HG03135 (cell line): ENCODE measurements around the gene SEC31B.

Experiments used
- ATAC-seq: cut with Tn5 transposase; IDR thresholded peaks from one replicate; pipeline ENCODE4 v1.9.1; 2021; ENCODE audit warnings: mild to moderate bottlenecking, moderate library complexity; ENCODE audit not compliant: unreplicated experiment

The SEC31B gene

DNA sequence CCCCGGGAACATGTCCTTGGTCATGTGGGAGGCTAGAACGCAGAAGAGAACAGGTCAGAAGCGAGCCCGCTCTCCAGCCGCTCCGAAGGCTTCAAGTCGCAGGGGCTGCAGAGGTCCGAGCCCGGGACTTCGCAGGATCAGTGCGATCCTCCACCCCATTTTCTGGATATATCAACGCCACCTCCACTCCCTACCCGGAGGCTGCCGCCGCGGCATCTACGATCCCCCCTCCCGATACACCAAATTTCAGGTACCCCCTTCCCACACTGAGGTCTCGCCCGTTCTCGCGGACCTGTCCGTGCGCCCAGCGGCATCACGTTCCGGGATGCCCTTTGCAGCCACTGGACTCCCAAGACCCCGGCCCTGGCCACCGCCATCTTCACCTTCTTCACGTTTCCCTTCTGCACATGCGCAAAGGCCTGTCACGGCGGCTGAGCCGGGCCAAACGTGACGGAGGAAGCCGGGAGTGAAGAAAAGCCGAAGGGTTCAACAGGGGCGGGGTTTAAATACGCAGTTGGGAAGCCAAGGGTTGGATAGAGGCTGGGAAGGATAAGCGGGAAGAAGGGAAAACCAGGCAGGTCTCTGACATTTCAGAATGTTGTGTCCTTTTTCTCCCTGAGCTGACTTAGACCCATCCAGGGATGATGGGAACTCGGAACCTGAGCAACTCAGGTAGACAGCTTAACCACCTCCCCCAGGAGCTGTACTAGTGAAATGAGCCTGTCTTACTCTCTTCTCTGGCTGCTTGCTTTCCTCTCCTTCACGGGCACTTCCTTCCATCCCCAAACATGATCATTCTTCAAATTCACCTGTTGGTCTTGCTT, 10.0 kb upstream of the SEC31B start, which contains the start of gene NDUFB8:
Gene NDUFB8 (minus strand): TSS at position 397 of the 824 bp plus-strand sequence. CDS start 20 bp downstream, at position 377.
- ATAC-seq, result peak; percentile 61

DNA sequence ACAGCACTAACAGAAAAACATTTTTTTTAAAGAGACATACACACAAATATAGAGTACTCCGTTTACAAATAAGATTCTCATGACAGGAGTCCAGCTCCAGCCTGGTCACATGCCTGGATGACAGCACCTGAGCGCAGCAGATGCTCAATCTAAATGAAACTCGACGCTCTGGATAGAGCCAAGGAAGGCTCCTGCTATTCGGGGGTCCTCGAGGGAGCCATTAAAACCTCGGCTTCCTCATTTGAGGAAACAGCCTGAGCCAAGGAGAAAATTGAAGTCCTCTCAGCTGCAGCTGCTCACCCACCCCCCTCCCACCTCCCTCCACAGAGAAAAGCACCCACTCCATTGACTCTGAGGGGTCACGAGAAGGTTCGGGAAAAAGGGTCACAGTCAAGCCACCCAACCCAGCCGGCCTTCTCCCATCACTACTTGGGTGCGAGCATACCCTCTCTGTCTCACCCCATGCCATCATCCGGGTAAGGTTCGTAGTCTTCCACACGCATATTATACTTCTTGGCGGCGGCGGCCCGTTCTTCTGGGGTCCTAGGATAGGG, 9.3 kb upstream of the SEC31B start:
- ATAC-seq, result peak; percentile 30

DNA sequence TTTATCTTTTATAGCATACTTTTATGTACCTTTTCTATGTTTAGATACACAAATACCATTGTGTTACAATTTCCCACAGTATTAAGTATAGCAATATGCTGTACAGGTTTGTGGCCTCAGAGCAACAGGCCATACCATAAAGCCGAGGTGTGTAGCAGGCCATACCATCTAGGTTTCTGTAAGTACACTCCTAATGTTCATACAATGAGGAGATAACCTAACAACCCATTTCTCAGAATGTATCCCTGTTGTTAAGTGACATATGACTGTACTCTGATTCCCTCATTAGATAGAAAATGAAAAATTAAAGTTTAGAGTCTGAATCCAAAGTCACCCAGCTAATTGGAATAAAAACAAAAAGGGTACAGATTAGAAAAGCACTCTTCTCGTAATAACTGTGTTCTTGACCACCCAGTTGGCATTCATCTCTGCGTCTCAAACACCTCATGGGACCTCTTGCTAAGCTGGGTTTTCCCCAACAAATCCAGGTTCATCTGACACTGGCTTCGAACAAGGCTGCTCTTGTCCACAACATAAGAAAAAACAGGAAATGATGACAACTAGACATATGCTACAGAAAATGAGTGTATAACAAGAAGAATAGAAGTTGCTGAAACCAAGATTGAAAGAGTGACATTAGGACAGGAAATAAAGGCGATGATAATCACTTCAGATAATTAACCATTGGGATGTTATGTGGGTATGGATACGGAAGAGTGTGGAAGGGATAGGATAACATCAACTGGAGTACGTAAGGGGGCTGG, 8.6 kb upstream of the SEC31B start:
- ATAC-seq, result no peak

DNA sequence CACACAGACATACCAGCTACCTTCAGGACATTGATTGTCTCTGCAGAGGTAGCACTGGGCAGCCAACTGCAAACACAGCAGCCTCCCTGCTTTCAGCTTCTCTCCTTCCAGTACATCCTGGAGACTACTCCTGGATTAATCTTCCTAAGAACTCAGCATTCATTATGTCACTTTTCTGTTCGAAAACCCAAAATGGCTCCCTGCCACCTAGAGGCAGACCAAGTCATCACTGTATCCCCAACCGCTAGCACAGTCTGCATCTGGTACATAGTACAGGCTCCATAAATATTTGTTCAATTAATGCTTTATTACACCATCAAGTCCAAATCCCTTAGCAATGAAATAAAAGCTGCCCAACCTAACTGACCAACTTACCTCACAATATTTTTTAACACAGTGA, 5.0 kb upstream of the SEC31B start:
- no peak for ATAC-seq

DNA sequence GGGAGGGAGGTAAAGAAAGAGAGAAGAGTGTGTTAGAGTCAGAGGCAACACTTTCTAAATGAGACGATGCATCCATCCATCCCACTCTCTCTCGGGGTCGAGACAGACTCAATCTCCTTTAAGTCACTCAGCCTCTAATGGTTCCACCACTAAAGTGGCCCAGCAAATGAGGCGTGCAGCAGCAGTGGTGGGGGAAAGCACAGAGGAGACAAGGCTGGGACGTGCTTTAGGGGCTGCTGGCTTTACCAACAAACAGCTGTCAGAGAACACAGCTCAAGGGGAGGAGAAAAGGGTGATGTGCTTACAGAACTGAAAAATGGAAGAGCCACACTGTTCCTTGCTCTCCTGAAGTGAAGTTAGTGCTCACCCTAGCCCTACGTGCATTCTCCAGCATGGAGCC, 4.5 kb upstream of the SEC31B start:
- ATAC-seq, result no peak

DNA sequence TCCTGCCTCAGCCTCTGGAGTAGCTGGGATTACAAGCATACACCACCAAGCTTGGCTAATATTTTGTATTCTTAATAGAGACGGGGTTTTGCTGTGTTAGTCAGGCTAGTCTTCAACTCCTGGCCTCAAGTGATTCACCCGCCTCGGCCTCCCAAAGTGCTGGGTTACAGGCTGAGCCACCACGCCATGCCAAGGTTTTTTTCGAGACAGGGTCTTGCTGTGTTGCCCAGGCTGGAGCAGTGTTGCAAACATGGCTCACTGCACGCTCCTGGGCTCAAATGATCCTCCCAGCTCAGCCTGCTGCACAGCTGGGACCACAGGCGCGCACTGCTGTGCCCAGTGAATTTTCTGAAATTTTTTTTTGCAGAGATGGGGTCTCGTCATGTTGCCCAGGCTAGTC, 3.3 kb upstream of the SEC31B start:
- no peak for ATAC-seq

DNA sequence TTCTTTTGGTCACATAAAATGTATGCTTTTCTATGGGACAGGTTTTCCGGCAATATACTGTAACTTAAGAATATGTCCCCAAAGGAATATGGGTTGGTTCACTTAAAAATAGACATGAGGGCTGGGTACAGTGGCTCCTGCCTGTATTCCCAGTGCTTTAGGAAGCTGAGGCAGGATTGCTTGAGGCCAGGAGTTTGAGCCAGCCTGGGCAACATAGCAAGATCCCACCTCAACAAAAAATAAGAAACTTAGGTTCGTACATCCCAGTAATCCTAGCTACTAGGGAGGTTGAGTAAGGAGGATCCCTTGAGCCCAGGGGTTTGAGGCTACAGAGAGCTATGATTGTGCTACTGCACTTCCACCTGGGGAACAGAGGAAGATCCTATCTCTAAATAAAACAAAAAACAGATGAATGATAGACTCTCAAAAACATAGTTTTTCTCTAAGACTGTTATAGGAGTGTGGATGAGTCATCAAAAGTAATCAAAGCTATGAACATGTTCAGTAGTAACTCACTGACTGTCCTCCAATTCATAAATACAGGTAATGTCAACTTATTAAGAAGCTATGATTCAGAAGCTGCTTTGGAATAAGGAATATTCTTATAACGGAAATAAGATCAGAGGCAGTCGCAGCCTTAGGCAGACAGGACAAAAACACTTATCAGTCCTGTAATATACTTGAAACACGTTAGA, 2.6 kb upstream of the SEC31B start:
- ATAC-seq, result no peak

DNA sequence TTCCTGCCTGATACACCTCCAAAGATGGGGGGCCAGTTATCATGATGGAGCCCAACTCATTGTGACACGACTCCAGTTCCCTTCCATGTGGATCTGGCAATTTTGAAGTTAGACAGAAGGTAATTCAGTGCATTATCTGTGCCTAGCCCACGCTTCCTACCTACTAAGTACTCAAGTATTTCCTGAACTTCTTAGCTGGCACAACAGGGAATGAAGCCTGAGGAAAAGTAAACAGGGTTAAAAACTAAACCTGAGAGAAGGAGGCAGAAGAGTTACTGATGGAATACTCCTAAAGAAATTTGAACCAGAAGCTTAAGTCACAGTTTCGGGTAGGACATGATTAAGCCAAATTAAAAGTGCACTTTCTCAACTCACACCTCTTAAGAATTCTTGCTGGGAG, 1.1 kb upstream of the SEC31B start:
- ATAC-seq, result no peak

DNA sequence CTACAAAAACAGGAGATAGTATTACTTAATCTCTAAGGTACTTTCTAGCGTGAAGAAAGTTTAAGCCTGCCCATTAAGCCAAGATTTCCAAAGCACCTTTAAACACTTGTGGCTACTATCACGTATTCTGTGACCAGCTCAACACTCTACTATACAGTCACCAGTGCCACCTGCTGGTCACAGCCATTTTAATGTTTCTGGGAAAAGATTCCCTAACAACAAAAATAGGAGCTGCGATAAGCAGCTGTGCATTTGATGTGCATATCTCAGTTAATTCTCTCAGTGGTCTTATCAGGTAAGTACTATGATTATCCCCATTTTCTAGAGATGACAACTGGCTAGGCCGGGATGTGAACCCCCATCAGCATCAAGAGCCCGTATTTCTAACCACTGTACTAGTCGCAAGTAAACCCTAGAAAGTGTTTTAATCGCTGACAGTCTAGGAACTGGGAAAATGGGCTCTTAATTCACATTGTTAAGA, 860 bp downstream of the SEC31B start:
- ATAC-seq, result no peak

DNA sequence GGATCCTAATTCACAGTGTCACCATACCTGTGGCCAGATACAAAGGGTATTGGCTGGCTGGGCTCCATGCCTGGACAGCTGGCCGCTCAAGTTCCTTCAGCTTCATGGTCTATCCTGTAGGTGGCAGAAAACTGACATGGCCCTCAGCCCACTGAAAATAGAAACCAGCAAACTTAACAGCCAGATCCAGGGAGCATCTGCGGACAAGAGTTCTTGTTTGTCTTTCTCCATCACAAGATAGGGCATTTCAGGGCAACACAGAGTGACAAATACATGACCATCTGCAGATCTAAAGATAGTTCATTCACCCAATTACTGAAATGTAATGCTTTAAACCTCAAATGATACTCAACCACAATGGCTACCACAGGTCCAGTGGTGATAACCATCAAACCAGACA, 2.8 kb downstream of the SEC31B start:
- ATAC-seq, result no peak

DNA sequence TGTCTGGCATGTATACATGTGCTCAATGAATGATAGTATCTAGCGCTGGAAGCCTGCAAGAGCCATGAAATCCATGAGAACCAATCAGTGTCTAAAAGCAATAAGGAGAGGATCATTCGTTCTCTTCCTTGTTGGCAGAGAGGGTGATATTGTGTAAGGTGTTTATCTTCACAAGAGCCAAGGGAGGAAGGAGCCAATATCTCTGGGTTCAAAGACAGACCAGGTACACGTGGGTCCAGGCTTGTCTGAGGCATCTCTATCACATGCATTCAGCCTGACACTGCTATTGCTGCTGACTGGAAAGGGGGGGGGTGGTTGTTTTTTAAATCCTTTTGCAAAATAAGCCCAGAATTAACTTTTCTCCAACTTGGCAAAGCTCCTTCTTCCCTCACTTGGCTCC, 4.0 kb downstream of the SEC31B start:
- no peak for ATAC-seq

DNA sequence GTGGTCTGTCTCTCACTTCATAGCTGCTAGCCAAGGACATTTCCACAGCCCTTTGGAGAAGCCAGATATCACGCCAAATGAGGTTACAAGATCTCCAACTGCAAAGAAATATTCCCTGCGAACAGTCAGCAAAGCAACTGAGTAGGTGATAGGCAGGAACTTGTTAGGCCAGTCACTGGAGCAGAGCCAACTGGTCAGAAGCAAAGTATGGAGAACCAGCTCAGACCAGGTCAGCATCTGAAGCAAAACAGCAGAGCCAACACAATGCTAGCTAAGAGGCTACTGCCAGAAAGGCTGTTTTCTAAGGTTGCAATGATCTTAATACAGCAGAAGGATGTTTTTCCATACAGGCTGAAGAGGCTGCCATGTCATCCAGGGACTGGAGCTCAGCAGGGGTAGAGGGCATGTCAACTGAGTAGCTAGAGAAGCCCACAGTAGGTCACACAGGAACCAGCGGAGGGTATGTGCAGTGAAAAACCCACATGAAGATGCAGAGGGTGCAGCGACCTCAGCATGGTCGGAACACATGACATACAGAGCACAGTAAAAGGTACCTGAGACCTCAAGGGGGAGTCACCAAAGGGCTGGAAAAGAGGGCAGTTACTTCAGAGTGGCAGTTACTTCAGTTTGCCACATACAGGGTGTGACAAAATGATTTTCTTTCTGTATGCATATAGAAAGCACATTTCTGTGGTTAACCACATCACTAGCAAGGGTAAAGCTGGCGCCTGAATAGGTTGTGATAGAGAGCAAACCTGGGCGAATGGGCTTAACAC, 8.9 kb downstream of the SEC31B start:
- no peak for ATAC-seq

DNA sequence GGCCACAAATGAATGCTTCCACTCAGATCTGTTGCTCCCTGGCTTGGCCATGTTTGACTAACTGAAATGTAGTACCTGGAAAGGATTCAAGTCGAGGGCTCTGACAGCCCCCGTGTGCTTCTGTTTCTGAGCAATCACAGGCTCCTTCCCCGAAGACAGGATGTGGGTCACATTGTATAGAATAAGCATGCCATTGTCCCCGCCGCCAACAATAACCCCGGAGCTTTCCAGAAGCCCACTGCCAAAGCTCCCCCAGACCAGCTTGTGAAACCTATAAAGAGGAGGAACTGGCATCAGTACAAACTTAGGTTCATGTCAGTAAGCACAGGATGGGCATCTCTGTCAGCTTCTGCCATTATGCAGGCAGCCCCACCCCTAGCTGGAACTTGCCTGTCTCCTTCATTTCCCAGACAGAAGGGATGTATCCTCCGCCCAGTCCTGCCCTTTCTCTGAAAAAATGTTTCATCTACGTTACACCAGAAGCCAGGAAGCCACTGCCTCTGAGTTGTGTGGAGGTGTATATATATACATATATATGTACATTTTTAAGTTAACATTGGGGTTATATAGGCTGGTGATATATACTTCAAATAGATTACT, 10.3 kb downstream of the SEC31B start:
- no peak for ATAC-seq

DNA sequence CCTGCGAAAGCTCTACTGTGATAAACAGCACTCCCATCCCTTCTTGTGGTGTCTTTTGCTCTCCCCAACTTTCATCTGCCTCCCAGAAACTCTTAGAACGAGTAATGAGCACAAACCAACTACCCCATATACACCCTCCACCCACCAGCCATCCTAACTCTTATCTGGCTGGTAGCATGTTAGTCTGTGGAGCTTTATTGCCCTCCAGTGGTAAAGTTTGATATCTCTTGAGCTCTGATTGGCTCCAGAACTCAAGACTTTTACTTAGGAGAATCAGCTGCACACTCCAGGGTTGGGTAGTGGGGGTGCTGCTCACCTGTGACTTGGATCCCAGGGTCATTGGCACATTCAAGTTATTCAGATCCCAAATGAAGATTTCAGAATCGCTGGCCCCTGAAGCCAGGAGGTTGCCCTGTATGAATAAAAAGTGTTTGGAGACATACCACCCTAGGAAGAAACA, 10.9 kb downstream of the SEC31B start:
- no peak for ATAC-seq

DNA sequence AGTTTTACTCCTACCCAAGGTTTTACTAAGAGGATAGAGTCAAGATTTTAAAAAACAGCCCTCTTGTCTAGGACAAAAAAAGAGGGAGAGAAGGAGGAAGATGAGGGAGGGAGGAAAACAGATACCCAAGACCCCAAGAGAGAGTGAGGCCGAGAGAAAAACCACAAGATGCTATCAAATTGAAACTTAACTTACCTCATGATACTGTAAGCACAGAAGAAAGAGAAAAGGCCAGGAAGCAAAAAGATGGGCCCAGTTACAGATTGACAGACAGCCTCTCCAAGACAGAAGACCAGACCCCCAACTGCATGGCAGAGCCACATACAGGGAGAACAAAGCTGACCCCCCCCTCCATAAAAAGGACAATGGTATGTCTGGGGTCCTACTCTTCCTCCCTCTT, 11.4 kb downstream of the SEC31B start:
- ATAC-seq, result no peak

DNA sequence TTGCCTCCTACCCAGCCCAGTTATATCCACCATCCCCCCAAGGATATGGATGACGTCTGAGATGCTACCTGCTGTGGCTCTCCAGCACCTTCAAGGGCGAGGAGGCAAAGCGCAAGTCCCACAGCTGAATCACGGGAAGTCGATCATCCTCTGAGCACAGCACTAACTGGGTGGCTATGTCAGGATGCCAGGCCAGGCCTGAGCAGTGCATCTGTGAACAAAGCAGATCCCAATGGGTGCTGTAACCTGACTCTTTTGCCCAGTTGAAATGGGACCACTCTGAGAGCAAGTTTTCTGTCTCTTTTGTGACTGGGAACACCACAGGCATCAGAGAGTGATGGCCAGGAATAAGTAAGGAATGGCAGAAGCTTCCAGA, 12.3 kb downstream of the SEC31B start:
- ATAC-seq, result no peak

DNA sequence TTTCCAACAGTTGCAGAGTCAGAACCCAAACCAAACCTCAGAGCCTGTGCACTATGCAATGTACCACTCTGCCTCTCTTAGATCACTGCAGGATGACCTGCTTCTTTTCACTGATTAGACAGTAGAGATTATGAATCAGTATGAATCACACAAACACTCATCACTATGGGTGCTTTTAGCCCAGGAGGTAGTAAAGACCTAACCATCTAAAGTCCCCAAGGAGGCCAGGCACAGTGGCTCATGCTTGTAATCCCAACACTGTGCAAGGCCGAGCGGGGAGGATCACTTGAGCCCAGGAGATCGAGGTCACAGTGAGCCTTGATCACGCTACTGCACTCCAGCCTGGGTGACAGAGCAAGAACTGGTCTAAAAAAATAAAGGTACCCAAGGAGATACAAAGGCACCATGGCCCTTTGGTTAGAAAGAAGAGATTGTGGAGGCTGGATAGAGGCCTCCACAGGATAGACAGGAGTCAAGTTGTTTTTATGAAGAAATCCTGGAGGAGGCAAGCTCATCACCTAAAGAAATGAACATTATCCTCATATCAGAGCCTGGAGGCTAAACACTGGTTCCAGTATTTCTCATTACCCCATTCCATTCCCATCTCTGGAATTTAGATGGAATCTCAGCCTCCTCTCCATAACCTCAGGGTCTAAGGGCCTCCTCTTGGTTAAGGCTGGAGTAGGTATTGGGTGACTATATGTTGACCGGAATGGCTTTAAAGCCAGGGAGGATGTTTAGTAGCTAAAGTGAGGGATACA, 12.9 kb downstream of the SEC31B start:
- ATAC-seq, result no peak

DNA sequence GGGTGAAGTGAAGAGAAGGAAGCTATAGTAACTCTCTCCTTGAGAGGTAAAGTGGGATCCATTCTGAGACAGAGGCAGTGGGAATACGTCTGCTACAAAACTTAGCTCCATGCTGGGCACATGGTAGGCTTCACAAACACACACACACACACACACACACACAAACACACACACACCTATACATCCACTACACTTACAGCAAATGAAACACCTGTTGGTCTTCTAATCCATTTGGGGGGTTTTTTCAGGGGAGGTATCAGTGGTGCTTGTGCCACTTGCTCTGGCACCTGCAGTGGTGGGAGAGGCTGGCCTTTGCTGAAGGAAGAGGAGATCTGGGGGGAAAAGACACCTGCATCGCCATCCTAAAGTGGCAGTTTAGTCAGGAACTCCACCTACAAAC, 14.5 kb downstream of the SEC31B start:
- ATAC-seq, result no peak

DNA sequence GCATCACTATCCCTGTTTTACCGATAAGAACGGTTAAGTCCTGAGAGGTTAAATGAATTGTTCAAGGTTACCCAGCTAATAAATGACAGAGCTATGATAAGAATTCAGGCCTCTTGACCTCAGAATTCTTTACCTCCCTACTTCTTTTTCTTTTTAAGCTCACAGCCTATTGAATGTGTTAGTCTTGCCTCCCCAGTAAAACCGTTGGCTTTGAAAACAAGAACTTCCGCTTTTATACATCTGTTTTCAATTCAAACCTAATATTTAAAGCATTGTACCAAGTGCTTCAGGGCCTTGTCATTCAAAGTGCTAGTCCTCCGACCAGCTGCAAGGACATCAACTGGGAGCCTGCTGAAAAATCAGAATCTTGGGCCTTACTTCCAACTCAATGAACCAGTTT, 15.6 kb downstream of the SEC31B start:
- no peak for ATAC-seq
